ENCODE results near the gene SYNC.
A peak's percentile ranks its signal among the peaks of the same experiment; 100 is the strongest.
"Not testable (repeated sequence)": the region's sequence is repeated elsewhere in the genome, so short reads cannot be mapped to it uniquely, and the experiment has no call there.

Gene SYNC

GRCh38 chr1:32650248-32650751 lies 52.3 kb downstream of the SYNC start, which contains the start of gene ZBTB8OS:
TSS of gene ZBTB8OS (minus strand) at chr1:32650550. CDS start at chr1:32650529, 21 bp downstream.
- H3K27ac ChIP-seq, result peak within 1 kb of the TSS; percentile 98
- DNase-seq (ENCODE audit: low read depth, low spot score), result peak; percentile 82

- no peak overlapping the region for H3K27ac ChIP-seq
Measured at GRCh38 chr1:32647308-32648134, 55.0 kb downstream of the SYNC start.

GRCh38 chr1:32644426-32644825 lies 58.1 kb downstream of the SYNC start:
- no peak for DNase-seq (ENCODE audit: low read depth, low spot score)
- no peak overlapping the region for H3K27ac ChIP-seq

More at GRCh38 chr1:32647308-32648134, 55.0 kb downstream of the SYNC start:
- DNase-seq (ENCODE audit: low read depth, low spot score), result no peak

- not testable (repeated sequence) for H3K27ac ChIP-seq; DNase-seq (ENCODE audit: low read depth, low spot score)
Measured at GRCh38 chr1:32642292-32642827, 60.2 kb downstream of the SYNC start.

- DNase-seq (ENCODE audit: low read depth, low spot score), result no peak
- H3K27ac ChIP-seq, result no peak overlapping the region
Measured at GRCh38 chr1:32639489-32640075, 63.0 kb downstream of the SYNC start.

GRCh38 chr1:32636914-32637645 lies 65.5 kb downstream of the SYNC start:
- H3K27ac ChIP-seq, result peak overlapping the region; percentile 29
- DNase-seq (ENCODE audit: low read depth, low spot score), result no peak

- no peak for DNase-seq (ENCODE audit: low read depth, low spot score)
- no peak overlapping the region for H3K27ac ChIP-seq
Measured at GRCh38 chr1:32635508-32636277, 66.9 kb downstream of the SYNC start.

- H3K27ac ChIP-seq, result no peak overlapping the region
Measured at GRCh38 chr1:32632829-32633228, 69.7 kb downstream of the SYNC start.

GRCh38 chr1:32630173-32630572 lies 72.4 kb downstream of the SYNC start:
- not testable (repeated sequence) for DNase-seq (ENCODE audit: low read depth, low spot score); H3K27ac ChIP-seq

More at GRCh38 chr1:32632829-32633228, 69.7 kb downstream of the SYNC start:
- DNase-seq (ENCODE audit: low read depth, low spot score), result no peak

All from epithelial cell of prostate (primary cell).